Fibroblast of the aortic adventitia (primary cell): ENCODE results near the gene CTU2. TPM values are rescaled to one million over a fixed set of nuclear protein-coding genes. Genes with fewer than 3 reads are reported as not detected.

Source experiments
- DNase-seq: peaks from one replicate; pipeline ENCODE4 v3.0.0-alpha.2; 2010; ENCODE audit warnings: low read depth
- H3K4me3 ChIP-seq: 2 replicates; pipeline ENCODE4 v1.5.1; 2011; ENCODE audit warnings: low read depth, mild to moderate bottlenecking, control low read depth, low read length, moderate library complexity
- CTCF ChIP-seq: IDR thresholded peaks from 2 replicates; pipeline ENCODE4 v1.5.1; 2011; ENCODE audit warnings: mild to moderate bottlenecking, low read length, control low read depth, inconsistent platforms; ENCODE audit not compliant: insufficient read depth
- total RNA-seq: library from RNA; depleted of rRNA; stranded (reverse); fragments of >200 nt; gene quantifications from 2 replicates; pipeline ENCODE4 v1.2.3, GENCODE V29; 2012; ENCODE audit warnings: low replicate concordance

CTU2 gene
- total RNA-seq, 1 donor = 15.2 TPM

- TF ChIP-seq CTCF = no peak
- H3K4me3 ChIP-seq = no peak overlapping the region
- no peak for DNase-seq
These were observed 38.5 kb downstream of the CTU2 start for GRCh38 chr16:88744577-88745521.

- no peak overlapping the region for H3K4me3 ChIP-seq
- no peak for TF ChIP-seq CTCF
- DNase-seq = peak; percentile 56
These were observed 40.2 kb downstream of the CTU2 start for GRCh38 chr16:88746506-88746905.

- no peak for TF ChIP-seq CTCF
- no peak overlapping the region for H3K4me3 ChIP-seq
- no peak for DNase-seq
These were observed 41.4 kb downstream of the CTU2 start for GRCh38 chr16:88747588-88748301.

- no peak overlapping the region for H3K4me3 ChIP-seq
- DNase-seq = no peak
- no peak for TF ChIP-seq CTCF
These were observed 42.1 kb downstream of the CTU2 start for GRCh38 chr16:88748364-88748763.

GRCh38 chr16:88749358-88749757 lies 43.1 kb downstream of the CTU2 start:
- no peak for TF ChIP-seq CTCF
- H3K4me3 ChIP-seq = no peak overlapping the region
- DNase-seq = no peak

GRCh38 chr16:88750854-88751253 lies 44.6 kb downstream of the CTU2 start:
- H3K4me3 ChIP-seq = no peak overlapping the region
- no peak for DNase-seq
- TF ChIP-seq CTCF = no peak
